Measurements from ENCODE around the gene NLK. TPM values are rescaled to one million over a fixed set of nuclear protein-coding genes. Genes with fewer than 3 reads are reported as not detected.

The NLK gene
- total RNA-seq, 1 donor from 2014 or later: 22.6 TPM

DNA sequence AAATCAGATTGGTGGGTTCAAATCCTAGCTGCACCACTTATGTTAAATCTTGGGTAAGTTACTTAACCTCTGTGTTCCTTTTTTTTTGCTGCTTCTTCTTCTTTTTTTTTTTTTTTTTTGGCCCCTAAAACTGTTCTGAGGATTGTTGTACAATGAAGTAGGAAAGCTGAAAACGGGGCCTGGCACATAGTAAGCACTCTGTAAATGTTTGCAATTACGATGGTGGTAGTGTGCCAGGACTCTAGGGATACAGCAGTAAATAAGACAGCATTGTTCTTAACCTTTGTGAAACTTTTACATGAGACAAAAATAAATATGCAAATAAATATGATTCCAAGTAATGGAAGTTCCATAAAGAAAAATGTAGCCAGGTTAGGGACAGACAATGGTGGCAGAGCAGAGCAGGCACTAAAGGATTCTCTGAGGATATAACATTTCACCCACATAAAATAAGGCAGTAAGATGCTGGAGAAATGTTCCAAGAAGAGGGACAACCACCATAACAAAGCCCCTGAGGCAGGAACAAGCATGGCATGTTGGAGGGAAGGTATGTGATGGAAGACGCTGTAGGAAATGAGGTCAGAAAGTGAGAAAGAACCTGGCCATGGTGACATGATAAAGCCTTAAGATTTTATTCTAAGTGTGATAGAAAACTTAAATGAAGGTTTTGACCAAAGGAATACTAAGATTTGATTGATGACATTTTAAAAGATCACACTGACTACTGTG lies 127.3 kb downstream of the NLK start:
- Histone ChIP-seq H3K36me3 (peaks cover 32% of the 10 kb centered on the region), H3K27ac (no peak overlapping the region), H3K9me3 (no peaks in the 10 kb centered on the region), H3K4me1 (no peaks in the 10 kb centered on the region), H3K4me3 (no peak overlapping the region), H3K27me3 (no peaks in the 10 kb centered on the region)
- TF ChIP-seq, protein P1, sequence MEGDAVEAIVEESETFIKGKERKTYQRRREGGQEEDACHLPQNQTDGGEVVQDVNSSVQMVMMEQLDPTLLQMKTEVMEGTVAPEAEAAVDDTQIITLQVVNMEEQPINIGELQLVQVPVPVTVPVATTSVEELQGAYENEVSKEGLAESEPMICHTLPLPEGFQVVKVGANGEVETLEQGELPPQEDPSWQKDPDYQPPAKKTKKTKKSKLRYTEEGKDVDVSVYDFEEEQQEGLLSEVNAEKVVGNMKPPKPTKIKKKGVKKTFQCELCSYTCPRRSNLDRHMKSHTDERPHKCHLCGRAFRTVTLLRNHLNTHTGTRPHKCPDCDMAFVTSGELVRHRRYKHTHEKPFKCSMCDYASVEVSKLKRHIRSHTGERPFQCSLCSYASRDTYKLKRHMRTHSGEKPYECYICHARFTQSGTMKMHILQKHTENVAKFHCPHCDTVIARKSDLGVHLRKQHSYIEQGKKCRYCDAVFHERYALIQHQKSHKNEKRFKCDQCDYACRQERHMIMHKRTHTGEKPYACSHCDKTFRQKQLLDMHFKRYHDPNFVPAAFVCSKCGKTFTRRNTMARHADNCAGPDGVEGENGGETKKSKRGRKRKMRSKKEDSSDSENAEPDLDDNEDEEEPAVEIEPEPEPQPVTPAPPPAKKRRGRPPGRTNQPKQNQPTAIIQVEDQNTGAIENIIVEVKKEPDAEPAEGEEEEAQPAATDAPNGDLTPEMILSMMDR (IDR thresholded peaks at IDR 0.05): no peak
- intact Hi-C loops (cut with DNase I): no loop called here
- ATAC-seq (no peak), DNase-seq (no peak)

DNA sequence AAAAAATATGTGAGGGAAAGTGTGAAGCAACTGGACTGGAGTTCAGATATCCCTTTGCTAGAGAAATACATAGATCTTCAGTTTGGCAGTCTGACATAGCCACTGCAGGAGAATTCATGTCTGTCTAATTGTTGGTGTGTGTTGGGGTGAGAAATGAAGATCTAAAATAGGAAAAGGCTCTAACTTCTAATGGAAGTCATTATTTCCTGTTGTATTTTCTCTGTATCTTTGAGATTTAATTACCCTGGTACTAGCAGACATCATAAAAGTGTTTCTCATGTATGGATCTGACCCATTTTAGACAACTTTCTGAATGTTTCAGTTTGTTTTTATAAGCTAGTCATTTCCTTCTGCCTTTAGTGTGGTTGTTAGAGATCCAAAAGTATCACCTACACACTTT lies 128.3 kb downstream of the NLK start:
- Histone ChIP-seq H3K27me3 (no peaks in the 10 kb centered on the region), H3K36me3 (peaks cover 32% of the 10 kb centered on the region), H3K4me1 (no peaks in the 10 kb centered on the region), H3K27ac (no peak overlapping the region), H3K4me3 (no peak overlapping the region), H3K9me3 (no peaks in the 10 kb centered on the region)
- intact Hi-C loops (cut with DNase I): no loop called here
- no peak for DNase-seq
- no peak for ATAC-seq
- TF ChIP-seq, protein P1 (IDR thresholded peaks at IDR 0.05): no peak

DNA sequence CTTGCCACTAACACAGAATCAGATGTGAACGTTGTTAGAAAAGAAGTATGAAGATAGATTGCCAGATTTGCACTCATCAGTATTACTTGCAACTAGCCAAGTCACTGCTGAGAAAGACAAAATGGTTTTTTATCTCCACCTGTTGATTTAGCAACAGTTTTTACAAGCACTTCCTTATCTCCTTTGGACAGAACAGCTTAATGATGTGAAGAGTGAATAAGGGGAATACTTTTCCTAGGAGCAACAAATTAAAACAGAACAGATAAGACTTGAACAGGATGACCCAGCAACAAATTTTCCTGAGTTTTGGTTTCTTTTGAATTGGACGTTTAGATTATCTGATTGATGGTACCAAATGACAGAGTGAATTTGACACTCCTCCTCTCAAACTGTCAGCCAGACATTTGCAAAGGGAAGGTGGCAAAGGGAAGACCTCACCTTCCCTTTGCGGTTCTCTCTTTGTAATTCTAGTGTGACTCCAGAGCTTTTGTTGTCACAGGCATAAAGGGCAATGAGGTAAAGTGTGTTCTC lies 130.6 kb downstream of the NLK start:
- TF ChIP-seq, protein P1 (IDR thresholded peaks at IDR 0.05): no peak
- Histone ChIP-seq H3K4me3 (no peak overlapping the region), H3K4me1 (no peaks in the 10 kb centered on the region), H3K27ac (no peak overlapping the region), H3K27me3 (no peaks in the 10 kb centered on the region), H3K9me3 (no peaks in the 10 kb centered on the region), H3K36me3 (peaks cover 35% of the 10 kb centered on the region)
- ATAC-seq: no peak
- intact Hi-C loops (cut with DNase I): no loop called here
- no peak for DNase-seq

DNA sequence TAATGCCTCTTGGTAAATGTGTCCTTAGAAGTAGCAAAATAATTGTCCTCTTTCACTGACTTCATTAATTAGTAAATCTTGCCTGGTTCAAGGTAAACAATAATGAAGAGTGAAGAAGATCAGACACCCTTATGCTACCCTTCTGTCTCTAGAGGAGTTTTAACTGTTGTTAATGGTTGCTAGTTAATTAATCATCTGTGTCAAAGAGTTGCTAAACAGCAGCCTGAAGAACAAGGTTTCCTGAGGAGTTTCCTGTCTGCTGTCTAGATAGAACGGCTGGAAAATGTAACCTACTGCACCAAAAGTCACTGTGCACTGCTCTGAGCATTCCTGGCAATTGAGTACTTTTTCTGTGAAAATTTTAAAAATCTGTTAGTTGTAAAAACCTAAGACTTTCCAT lies 131.3 kb downstream of the NLK start:
- intact Hi-C loops (cut with DNase I): no loop called here
- no peaks in the 10 kb centered on the region for H3K27me3 ChIP-seq
- DNase-seq: no peak
- H3K9me3 ChIP-seq: no peaks in the 10 kb centered on the region
- H3K36me3 ChIP-seq: peaks cover 30% of the 10 kb centered on the region
- no peak overlapping the region for H3K27ac ChIP-seq
- no peak overlapping the region for H3K4me3 ChIP-seq
- no peak for ATAC-seq
- TF ChIP-seq, protein P1 (IDR thresholded peaks at IDR 0.05): no peak
- H3K4me1 ChIP-seq: no peaks in the 10 kb centered on the region

DNA sequence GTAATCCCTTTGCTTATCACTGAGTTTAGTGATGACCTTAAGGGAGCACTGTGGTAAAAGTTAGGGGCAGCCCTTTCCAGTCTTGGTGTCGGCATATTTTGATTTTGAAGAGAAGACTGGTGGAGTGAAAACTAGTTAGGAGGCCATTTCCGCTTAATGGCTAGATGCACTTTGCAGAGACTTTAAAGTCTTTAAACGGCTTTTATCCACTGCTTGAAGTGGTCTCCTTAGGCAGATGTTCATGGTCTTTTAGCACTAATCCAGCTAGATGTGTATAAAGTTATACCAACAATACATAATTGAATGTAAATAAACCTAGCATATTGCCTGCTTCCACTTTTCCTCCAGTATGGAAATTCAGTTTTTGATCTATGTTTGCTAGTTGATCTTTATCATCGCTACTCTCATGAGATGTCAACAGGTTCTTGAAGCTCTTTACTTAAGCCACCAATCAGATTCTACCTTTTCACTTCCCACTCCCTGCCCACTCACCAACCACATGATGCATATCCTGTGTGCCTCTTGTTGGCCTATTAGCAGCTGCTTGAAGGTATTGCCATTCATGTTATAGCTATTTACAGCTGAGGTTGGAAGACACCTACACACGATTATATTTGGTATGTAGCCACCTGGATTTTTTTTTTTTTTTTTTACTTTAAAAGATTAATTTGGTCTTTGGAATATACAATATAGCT lies 132.0 kb downstream of the NLK start:
- intact Hi-C loops (cut with DNase I): no loop called here
- ATAC-seq: no peak
- no peak for DNase-seq
- Histone ChIP-seq H3K4me1 (no peaks in the 10 kb centered on the region), H3K27ac (no peak overlapping the region), H3K27me3 (no peaks in the 10 kb centered on the region), H3K9me3 (no peaks in the 10 kb centered on the region), H3K36me3 (peaks cover 23% of the 10 kb centered on the region), H3K4me3 (no peak overlapping the region)
- TF ChIP-seq, protein P1 (IDR thresholded peaks at IDR 0.05): no peak
